AG09319 (cell line): ENCODE results near the gene DPY30.

Source experiments
- DNase-seq: peaks from one replicate; pipeline ENCODE4 v3.0.0-alpha.2; 2010; ENCODE audit warnings: low read depth; ENCODE audit errors: extremely low read depth
- TF ChIP-seq, protein P1 (sequence below): IDR thresholded peaks from 2 replicates; pipeline ENCODE4 v1.5.1; 2011; ENCODE audit warnings: low read depth, mild to moderate bottlenecking, inconsistent platforms, low read length, moderate library complexity

The DPY30 gene

DNA sequence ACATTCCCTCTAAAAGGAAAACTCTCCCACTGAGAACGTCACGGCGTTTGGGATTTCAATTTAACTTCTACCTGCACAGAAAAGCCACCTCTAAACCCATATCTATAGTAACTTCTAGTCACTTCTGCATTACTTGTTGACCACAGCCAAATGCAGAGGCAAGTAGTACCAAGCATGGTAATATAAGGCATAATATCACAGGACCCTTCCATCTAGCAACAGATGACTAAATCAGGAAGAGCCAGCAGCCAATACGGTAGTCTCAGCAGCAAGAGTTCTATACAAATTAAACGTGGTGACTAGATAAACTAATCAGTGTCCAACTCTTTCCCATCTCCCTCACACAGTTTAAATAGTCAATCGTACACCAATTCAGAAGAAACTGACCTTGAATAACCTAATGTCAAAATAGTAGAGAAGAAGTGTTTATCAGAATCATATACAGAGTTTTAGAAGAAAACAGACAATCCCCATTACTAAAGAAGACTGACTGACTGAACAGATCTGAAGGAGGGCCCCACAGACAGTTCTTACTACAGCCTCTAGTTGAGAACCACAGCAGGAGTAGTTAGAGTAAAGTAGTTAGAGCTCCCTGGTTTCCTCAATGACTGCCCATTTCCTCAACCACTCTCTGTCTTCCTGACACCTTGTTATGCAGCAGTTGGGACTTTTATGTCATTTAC lies 58.8 kb downstream of the DPY30 start:
- no peak for DNase-seq
- TF ChIP-seq, protein P1, sequence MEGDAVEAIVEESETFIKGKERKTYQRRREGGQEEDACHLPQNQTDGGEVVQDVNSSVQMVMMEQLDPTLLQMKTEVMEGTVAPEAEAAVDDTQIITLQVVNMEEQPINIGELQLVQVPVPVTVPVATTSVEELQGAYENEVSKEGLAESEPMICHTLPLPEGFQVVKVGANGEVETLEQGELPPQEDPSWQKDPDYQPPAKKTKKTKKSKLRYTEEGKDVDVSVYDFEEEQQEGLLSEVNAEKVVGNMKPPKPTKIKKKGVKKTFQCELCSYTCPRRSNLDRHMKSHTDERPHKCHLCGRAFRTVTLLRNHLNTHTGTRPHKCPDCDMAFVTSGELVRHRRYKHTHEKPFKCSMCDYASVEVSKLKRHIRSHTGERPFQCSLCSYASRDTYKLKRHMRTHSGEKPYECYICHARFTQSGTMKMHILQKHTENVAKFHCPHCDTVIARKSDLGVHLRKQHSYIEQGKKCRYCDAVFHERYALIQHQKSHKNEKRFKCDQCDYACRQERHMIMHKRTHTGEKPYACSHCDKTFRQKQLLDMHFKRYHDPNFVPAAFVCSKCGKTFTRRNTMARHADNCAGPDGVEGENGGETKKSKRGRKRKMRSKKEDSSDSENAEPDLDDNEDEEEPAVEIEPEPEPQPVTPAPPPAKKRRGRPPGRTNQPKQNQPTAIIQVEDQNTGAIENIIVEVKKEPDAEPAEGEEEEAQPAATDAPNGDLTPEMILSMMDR, result no peak

DNA sequence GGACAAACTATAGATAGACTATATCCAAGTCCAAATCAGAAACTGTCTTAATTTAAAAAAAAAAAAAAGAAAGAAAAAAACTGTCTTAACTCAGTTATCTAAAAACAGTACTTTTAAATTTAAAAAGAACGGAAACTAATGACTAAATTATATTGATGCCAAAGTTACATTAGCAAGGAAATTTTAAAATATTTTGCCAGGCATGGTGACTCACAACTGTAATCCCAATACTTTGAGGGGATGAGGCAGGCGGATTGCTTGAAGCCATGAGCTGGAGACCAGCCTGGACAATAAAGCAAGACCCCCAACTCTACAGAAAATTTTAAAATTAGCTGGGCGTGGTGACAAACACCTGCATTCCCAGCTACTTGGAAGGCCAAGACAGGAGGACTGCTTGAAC lies 59.6 kb downstream of the DPY30 start:
- TF ChIP-seq, protein P1, result no peak
- DNase-seq, result no peak

DNA sequence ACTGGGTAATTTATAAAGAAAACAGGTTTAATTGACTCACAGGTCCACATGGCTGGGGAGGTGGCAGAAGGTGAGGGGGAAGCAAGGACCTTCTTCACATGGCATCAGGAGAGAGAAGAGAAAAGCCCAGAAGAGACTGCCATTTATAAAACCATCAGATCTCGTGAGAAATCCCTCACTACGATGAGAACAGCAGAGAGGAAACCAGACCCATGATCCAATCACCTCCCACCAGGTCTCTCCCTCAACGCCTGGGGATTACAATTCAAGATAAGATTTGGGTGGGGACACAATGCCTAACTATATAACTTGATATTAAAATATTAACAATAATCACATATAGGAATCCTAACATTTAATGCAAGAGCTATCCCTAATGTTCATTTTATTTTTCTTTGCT lies 60.6 kb downstream of the DPY30 start:
- TF ChIP-seq, protein P1, result no peak

DNA sequence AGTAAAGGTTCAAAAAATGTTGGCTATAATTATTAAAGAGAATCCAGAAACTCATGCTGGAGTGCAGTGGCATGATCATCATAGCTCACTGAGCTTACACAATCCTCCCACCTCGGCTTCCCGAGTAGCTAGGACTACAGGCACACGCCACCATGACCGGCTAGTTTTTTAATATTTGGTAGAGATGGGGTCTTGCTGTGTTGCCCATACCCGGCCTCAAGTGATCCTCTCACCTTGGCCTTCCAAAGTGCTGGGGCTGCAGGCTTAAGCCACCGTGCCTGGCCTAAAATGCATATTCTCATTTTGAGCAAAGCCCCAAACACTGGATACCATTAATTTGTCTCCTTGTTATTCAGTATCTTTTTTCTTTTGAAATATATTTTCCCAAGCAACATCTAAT lies 61.2 kb downstream of the DPY30 start:
- DNase-seq, result no peak
- TF ChIP-seq, protein P1, result no peak

More for the DNA sequence above, 60.6 kb downstream of the DPY30 start:
- no peak for DNase-seq
